ENCODE measurements around the gene OBSCN.

DNA sequence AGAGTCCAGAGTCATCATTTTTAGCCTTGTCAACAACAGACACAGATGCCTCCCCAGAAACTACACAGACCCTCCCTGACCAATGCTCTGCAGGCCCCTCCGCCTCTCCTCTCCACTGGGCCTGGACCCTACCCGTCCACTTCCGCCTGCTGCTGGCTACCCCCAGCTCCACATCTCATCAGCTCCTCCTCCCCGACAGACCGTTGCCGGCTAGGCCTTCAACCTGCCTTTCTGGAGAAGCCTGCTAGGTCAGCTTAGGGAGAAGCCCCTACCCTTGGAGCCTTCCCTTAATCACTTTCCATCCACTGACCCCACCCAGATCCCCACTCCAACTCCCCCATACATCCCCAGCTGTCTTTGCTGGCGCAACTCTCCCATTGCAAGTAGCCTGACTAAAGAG lies 207.4 kb downstream of the OBSCN start:
- TF ChIP-seq, protein P1, sequence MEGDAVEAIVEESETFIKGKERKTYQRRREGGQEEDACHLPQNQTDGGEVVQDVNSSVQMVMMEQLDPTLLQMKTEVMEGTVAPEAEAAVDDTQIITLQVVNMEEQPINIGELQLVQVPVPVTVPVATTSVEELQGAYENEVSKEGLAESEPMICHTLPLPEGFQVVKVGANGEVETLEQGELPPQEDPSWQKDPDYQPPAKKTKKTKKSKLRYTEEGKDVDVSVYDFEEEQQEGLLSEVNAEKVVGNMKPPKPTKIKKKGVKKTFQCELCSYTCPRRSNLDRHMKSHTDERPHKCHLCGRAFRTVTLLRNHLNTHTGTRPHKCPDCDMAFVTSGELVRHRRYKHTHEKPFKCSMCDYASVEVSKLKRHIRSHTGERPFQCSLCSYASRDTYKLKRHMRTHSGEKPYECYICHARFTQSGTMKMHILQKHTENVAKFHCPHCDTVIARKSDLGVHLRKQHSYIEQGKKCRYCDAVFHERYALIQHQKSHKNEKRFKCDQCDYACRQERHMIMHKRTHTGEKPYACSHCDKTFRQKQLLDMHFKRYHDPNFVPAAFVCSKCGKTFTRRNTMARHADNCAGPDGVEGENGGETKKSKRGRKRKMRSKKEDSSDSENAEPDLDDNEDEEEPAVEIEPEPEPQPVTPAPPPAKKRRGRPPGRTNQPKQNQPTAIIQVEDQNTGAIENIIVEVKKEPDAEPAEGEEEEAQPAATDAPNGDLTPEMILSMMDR (IDR thresholded peaks at IDR 0.05): no peak
- TF ChIP-seq EZH2 (IDR thresholded peaks at IDR 0.05; ENCODE audit: borderline replicate concordance, insufficient read depth, low read depth, low read length, poor library complexity, severe bottlenecking): no peak
